A673 (cell line): Measurements from ENCODE around the gene NCAPG2.

Source experiments
- EZH2 ChIP-seq: fragments of 200-600 bp; sonication (generic); IDR thresholded peaks from 2 replicates; pipeline ENCODE4 v1.6.1; 2017; ENCODE audit warnings: borderline replicate concordance, low read depth, mild to moderate bottlenecking, mixed read lengths, antibody characterized with exemption, low read length; ENCODE audit not compliant: poor library complexity, severe bottlenecking
- TF ChIP-seq, protein P1 (sequence below): fragments of 300-800, 200-600 bp; sonication (generic); conservative IDR thresholded peaks from 2 replicates; pipeline ENCODE4 v1.5.1; 2017; ENCODE audit warnings: low read depth, mild to moderate bottlenecking, antibody characterized with exemption, low read length, moderate library complexity, mixed read lengths

GRCh38 chr7:158583810-158584209, 120.8 kb downstream of the NCAPG2 start:
- TF ChIP-seq, protein P1, sequence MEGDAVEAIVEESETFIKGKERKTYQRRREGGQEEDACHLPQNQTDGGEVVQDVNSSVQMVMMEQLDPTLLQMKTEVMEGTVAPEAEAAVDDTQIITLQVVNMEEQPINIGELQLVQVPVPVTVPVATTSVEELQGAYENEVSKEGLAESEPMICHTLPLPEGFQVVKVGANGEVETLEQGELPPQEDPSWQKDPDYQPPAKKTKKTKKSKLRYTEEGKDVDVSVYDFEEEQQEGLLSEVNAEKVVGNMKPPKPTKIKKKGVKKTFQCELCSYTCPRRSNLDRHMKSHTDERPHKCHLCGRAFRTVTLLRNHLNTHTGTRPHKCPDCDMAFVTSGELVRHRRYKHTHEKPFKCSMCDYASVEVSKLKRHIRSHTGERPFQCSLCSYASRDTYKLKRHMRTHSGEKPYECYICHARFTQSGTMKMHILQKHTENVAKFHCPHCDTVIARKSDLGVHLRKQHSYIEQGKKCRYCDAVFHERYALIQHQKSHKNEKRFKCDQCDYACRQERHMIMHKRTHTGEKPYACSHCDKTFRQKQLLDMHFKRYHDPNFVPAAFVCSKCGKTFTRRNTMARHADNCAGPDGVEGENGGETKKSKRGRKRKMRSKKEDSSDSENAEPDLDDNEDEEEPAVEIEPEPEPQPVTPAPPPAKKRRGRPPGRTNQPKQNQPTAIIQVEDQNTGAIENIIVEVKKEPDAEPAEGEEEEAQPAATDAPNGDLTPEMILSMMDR, result no peak
- no peak for TF ChIP-seq EZH2
